Hematopoietic multipotent progenitor cell treated with erythropoietin and hydrocortisone succinate and interleukin-3 and kit ligand, for 17 days (in vitro differentiated cells): Measurements from ENCODE around the gene FLRT1.

Source experiments
- DNase-seq: peaks from one replicate; pipeline ENCODE4 v3.0.0-alpha.2; 2015; ENCODE audit warnings: low spot score

FLRT1 gene

DNA sequence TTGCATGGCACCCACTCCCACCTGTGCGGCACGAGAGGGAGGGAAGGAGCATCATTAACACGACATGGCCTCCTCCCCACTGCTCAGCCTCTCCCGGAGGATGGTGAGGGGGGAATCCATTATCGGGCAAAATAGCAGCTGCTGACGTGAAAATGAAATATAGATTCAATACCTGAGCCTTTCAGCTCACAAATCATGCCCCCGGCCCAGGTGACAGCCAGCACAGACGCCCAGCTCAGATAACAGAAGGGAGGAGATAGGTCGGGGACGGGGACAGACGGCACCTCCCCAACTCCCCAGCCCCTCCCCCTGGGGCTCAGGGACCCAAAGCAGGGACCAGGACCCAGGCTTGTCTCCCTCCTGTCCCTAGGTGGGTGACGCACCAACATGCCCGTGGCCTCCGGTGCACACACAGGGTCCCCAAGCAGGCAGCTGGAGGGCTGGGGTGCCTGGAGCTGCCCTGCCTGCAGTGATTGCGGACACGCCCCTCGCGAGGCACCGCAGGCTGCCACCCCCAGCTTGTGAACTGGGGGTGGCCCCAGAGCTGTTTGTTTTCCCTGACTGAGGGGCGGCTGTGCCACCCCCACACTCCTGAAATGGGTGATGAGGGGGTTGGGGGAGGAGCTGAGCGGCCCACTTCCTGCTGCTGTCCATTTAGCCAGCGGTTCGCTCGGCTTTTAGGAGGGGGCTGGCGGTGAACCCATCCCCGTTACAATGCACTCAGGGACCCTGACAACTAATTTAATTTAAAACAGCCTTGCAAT lies 31.7 kb downstream of the FLRT1 start:
- DNase-seq = no peak

DNA sequence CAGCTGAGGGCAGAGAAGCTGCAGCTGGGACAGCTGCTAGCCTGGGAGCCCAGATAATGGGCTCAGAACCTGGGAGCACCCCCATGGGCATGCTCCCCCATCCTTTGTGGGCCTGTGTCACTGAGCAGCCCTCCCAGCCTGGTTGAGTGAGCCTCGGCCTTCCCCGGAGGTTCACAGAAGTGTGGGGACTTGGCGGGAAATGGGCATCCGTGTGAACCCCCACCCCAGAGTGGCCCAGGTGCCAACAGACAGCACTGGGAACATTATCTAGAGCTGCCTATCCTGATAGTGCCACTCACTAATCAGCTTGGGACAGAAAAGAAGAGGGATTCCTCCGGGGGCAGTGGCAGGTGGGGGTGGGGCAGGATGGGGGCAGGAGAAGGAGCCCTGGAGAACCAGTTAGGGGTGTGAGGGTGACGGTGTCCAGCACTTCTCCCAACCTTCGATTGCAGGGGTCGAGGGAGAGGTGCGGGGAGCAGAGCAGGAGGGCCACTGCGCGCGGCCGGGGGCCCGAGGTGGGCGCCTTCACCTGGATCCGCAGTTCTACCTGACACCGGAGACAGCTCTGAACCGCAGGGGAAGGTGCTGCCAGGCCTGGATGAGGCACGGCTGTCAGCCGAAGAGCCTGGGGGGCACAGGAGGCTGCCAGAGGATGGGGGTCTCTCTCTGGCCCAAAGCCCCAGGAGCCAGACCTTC lies 33.1 kb downstream of the FLRT1 start:
- DNase-seq = no peak

DNA sequence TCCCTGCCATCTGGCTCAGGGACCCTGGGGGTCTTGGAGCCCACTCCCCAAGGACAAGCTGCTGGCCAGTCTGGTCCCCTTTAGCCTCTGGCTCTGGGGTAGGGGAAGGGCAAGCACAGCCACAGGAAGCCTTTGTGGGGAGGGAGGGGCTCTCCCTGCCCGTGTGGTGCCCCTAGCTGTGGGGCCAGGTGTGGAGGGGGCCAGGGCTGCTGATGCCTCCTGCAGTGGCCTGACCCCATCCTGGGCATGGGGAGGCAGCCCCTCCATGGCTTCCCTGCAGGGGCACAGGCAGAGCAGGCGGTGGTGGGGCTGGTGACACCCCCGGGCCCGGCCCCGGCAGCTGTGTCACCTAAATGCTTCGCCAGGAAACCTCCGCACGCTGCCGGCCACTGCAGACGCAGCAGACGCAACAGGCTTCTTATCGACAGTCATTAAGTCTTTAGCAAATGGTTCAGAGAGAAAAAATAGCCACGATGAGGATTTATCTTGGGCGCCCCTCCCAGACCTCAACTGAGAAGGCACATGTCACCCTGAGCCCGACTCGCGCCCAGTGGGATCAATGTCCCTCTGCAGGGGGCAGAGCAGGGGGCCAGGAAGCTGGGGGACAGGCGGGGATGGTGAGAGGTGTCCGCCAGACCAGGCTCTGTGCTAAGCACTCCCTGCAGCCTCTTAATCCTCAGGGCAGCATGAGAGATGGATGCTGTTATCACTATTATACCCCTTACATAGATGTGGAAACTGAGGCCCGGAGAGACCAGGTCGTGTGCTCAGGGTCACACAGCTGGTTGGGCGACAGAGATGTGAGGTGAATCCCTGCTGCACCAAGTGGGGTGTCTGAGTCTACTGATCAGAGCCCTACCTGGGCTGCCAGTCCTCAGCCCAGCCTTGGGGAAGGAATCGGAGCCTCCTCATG lies 33.9 kb downstream of the FLRT1 start:
- no peak for DNase-seq

- no peak for DNase-seq
Measured at GRCh38 chr11:64070314-64070681, 34.6 kb downstream of the FLRT1 start.

DNA sequence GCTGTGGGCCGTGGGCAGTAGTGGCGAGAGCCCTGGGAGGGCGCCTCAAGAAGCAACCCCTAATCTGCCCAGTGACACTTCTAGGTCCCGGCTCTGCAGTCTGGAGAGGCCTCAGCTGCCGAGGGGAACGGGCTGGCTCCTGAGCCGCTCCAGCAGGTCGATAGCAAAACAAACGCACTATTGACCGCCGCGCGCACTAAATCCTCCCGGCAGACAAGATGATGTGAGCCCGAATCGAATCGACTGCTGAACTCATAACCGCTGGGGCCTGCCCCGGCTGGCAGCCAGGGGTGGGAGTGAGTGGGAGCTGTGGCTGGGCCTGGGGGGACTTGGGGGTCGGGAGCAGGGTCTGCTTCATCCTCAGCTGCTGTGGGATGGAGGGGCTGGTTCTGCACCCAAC lies 36.1 kb downstream of the FLRT1 start:
- DNase-seq = no peak

DNA sequence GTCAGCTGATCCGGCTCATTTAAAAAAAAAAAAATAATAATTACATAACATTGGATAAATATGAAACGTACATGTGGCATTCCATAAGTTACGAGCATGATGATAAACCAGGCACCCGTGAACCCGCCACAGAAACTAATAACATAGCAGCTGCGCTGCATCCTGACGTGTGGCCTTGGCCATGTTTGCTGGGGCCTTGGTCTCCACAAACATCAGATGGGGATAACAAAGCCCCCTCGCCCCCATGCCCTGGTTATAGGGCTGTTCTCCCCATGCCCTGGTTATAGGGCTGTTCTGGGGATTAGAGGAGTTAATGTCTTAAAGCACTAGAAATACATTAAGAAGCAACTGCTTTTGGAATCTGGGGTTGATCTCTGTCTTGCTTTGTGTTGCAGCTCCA lies 36.7 kb downstream of the FLRT1 start:
- DNase-seq = no peak

DNA sequence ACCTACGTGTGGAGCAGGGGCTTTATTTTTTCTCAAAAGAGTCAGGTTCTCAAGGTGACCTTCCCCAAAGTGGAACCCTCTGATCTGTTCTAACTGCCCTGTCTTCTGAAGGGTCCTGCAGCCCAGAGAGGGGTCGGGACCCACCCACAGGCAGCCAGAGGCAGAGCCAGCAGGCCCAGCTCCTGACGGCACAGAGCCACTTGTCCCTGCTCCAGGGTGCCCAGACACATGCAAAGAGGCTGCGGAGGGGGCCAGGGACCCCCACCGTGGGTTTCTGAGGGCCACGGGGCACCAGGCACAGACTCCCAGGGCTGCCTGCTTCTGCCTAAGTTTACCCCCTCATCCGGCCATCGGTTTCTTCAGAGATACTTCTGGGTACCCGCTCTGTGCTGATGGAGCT lies 37.1 kb downstream of the FLRT1 start:
- DNase-seq = no peak

GRCh38 chr11:64073542-64073941 lies 37.8 kb downstream of the FLRT1 start:
- no peak for DNase-seq

DNA sequence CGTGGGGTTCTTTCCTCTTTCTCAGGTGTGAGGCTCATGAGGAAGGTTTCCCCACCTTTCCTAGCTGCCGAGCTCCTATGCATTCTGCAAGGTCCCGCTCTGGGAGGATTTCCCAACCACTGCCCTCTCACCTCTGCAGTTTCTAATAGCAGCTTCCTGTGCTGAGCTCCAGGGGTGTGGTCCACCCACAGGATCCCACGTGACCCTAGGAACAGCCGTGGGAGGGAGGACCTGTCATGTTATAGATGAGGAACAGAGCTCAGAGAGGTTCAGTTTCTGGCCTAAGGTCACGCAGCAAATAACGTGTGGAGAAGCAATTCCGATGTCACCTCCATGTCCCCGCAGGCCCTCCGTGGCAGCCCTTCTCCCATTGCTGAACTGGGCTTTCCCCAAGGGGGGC lies 38.5 kb downstream of the FLRT1 start:
- DNase-seq = no peak

DNA sequence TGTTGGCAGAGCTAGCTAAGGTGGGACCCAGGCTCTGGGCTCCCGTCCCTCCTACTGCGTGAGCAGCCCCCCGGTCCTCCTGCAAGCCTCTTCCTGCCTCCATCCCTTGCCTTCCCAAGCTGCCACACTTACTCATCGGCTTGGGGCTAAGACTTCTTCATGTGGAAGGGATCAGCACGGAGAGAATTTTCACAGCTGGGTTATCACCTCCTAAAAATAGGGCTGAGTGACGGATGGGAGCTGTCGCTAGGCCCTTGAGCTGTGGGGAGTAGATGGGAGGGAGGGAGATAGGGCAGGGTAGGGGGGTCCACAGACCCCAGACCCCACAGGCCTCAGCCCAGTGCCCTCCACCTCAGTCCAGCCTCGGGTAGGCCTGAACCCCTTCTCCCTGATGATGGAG lies 41.0 kb downstream of the FLRT1 start:
- no peak for DNase-seq

DNA sequence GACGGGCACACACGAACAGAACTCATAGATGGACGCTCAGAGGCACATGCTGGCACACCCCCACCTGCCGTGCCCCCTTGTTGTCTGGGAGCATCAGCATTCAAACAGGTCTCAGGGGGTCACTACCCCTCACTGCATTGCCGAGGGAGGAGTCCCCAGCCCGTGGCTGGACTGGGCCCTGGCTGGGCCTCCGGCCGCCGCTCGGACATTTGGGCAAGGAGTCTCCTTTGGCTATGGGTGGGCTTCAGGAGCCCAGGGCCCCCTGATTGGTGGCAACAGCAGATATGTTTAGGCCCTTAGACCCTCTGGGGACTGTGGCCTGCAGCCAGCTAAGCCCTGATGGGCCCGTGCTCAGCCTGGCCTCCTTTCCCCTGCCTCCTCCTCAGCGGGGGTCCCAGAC lies 41.9 kb downstream of the FLRT1 start:
- DNase-seq = no peak

DNA sequence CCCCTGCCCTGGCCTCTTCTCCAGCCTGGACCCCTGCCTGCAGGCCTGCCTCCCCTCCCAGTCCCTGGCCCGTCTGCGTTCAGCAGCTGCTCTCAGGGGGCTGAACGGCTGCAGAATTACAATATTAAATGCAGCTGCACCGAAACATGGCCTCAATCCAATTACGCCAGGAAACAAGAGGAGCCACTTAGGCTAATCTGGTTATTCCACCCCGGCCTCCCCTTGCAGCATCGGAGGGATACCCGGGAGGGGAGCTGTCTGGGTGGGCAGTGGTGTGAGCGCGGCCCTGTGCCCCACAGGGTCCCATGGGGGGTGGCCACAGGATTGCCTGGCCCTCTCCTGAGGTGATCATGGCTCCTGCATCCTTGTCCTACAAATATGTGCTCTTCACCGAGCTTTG lies 42.6 kb downstream of the FLRT1 start:
- no peak for DNase-seq

DNA sequence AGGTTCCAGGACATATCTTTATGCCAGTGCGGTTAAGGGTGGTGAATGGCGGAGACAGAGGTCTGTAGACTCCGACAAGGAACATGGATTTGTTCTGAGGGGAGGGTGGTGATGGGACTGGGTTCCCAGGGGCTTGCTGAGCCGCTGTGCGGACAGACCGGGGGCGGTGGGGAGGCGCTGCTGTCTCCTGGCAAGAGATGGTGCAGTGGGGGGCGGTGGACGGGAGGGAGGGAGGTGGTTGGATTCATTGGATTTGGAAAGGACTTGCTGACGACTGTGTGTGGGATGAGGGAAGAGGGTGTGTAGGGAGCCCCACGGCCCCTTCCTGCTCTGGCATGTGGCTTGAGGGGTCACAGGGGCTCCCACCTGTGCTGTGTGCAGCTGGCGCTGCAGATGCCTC lies 43.2 kb downstream of the FLRT1 start:
- no peak for DNase-seq

GRCh38 chr11:64080390-64080789 lies 44.7 kb downstream of the FLRT1 start:
- no peak for DNase-seq

- DNase-seq = no peak
Measured at GRCh38 chr11:64081745-64082442, 46.2 kb downstream of the FLRT1 start.

DNA sequence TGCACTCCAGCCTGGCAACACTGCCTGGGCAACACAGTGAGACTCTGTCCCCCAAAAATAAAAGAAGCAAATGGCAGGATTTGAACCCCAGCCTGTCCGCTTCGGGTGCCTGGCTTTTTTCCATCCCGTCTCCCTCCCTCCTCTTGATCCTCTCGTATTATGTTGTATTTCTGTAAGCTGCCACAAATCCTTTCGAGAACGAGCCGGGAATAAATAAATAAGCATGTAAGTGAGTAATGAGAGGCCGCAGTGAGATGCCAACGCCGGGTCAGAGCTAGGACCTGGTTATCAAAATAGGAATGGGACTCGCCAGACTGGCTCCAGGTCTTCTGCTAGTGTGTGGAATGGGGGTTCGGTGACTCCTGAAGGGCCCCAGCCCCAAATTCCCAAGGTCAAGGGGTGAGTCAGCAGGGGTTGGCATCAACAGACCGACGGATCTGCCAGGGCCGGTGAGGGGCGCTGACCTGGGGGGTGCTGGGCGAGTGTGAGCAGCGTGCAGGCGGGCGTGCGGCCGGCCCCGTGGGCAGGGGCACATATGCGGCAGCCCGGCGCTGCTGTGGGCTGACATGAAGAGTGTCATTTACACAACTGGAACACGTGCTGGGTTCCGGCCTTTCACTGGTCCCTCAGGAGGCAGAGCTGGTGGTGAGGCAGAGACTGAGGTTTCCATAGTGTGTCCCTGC lies 47.8 kb downstream of the FLRT1 start:
- no peak for DNase-seq

DNA sequence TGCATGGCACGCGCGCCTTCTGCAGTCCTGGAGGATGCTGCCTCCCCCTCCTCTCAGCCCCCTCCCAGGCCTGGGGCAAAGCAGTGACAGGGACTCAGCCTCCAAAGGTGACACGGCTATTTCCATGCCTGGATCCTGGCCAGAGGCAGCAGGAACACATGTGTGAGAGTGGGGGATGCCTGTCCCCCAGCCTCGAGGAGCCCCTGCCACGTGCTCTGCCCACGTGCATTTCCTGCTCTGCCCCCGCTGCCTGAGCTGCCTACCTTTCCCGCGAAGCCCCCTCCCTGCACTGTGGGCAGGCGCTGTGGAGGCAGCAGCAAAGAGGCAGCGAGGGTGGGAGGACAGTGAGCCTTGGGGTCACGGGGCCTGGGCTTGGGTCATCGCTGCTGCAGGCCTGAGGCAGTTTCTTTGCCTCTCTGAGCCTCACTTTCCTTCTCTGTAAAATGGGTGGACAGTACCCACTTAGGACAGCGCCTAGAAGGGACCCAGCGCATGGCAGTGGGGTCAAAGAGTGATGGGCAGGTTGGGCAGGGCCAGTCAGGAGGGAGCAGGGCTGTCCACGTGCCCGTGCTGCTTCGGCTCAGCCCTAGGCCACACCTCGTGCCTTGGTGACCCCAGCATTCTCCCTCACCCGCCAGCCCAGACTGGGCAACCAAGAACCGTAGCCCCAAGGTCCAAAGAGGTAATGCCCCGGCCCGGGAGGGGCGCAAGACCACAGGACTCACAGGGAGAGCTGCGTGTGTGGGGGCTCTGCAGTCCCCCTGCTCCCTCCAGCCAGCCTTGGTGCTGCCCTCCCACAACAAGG lies 48.6 kb downstream of the FLRT1 start:
- DNase-seq = no peak

DNA sequence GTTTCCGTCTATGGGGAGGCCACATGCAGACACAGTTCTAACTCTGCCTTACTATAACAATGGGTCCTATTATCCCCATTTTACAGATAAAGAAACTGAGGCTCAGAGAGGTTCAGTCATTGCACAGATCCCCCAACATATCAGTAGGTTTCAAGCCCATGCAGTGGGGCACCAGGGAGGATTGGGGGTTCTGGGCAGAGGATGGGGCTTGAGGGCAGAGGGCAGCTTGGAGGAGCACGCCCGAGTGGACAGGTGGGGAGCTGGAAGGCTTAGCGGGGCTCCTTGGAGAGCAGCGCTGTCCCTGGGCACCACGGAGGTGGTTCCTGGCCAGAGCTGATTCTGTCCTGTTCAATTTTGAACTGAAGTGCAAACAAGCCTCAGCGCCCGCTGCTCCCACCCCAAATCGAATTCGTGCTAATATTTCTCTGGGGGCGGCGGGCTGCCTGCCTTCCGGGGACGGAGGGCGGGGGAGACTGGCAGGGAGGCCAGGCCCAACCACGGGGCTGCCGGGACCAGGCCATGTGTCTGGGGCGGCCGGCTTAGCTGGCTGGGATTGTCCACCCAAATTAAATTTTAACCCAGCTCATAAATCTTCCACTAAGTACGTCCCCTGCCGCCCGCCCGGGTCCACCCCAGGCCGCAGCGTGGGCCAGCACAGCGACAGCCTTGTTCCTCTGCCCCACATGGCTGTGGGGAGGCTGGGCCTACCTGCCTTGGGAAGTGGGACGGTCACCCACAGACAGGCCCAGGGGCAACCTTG lies 49.4 kb downstream of the FLRT1 start:
- DNase-seq = no peak
